Erythroblast (primary cell): ENCODE results near the gene ERVH48-1.
"Not testable (repeated sequence)": the region's sequence is repeated elsewhere in the genome, so short reads cannot be mapped to it uniquely, and the experiment has no call there.

Experiments
- DNase-seq, 2 experiments: peaks; one replicate each; lab custom pipeline; 2025; lab: John Stamatoyannopoulos, UW
- GATA1 ChIP-seq: IDR thresholded peaks from 2 replicates; pipeline ENCODE4 v1.6.1; 2011; ENCODE audit warnings: low read depth, mild to moderate bottlenecking, control low read depth, low read length, moderate library complexity
- POLR2A ChIP-seq: IDR thresholded peaks from 2 replicates; pipeline ENCODE4 v1.6.1; 2011; ENCODE audit warnings: mild to moderate bottlenecking, low read length

Gene ERVH48-1

GRCh38 chr21:42956824-42957630 lies 31.6 kb upstream of the ERVH48-1 start:
- no peak for DNase-seq
- TF ChIP-seq GATA1 (no peak), POLR2A (no peak)

- not testable (repeated sequence) for DNase-seq
These were observed 25.8 kb upstream of the ERVH48-1 start for GRCh38 chr21:42951193-42951592.

DNA sequence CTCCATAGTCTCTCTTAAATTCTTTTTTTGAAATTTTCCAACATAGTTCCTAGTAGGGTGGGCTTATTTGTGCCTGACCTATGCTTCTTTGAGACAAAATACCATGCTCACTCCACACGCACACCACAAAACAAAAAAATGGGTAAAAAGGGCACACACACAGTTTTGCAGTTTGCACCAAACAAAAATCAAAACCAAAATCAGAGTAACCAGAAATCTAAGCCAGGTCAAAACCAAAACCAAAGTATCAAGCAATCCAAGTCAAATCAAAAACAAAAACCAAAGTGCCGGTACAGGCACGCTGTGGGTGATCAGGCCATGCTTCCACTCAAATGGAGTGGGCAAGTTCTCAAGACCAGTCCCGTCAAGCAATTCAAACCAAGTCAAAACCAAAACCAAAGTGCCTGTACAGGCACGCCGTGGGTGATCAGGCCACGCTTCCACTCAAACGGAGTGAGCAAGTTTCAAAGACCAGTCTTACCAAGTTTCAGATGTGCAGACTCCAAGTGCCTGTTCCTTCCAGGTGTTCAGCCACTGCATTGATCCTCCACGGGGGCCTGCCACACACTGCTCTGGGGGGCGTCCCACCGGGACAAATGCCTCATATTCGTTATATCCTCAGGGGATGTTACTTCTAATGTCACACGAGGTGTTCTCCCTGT lies 23.8 kb upstream of the ERVH48-1 start:
- DNase-seq = not testable (repeated sequence)

DNA sequence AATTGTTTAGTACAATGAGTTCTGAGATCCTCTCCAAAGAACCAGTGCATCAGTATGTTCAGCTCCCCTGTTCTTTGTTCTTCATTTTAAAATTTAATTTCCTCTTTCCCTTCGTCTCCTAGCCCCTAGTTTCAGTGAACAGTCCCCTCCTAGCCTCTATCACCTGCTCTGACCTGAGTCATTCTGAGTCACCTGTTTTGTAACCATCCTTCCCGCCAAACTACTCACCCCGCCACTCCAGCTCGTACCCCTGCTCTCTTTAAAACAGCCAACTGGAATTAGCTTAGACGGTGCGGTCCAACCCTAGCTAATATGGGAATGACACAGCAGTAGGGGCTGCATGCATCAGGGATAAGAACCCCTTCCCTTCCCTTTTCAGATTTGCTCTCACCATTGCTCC lies 16.8 kb upstream of the ERVH48-1 start:
- no peak for DNase-seq

GRCh38 chr21:42941696-42942085 lies 16.3 kb upstream of the ERVH48-1 start:
- no peak for TF ChIP-seq GATA1
- TF ChIP-seq POLR2A = no peak
- DNase-seq = no peak

More for the DNA sequence above, 16.8 kb upstream of the ERVH48-1 start:
- no peak for TF ChIP-seq GATA1

DNA sequence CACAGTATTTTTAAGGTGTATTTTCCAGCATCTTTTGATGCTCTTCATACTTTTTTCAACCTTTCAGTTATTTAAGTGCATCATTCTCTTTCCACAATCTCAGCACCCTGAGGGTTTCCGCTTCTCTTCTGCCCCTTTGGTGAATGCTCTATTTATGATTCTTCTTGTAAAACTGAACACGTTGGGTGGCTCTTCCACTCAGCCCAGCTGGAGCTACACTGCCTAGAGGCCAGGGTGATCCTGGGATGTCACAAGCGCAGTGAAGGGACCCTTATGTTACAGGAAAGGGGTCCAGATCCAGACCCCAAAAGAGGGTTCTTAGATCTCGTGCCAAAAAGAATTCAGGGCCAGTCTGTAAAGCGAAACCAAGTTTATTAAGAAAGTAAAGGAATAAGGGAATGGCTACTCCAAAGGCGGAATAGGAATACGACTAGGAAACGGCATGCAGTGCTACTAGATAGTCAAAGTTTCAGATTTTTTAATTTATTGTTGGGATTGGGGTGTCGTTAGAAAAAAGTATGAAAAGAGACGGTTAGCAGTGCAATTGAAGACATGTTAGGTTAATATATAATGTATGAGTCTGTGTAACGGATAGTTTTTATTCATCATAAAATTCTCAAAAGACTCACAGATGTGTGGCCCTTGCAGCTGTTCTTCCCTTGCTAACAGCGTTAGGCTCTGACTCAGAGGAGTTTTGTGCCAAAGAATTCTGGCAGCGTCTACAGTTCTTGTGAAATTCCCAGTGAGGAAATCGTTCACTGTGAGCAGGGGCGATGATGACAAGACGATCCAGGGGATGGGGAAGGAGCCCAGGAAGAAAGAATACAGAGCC lies 14.4 kb upstream of the ERVH48-1 start:
- no peak for DNase-seq
- TF ChIP-seq GATA1 = no peak
- no peak for TF ChIP-seq POLR2A

DNA sequence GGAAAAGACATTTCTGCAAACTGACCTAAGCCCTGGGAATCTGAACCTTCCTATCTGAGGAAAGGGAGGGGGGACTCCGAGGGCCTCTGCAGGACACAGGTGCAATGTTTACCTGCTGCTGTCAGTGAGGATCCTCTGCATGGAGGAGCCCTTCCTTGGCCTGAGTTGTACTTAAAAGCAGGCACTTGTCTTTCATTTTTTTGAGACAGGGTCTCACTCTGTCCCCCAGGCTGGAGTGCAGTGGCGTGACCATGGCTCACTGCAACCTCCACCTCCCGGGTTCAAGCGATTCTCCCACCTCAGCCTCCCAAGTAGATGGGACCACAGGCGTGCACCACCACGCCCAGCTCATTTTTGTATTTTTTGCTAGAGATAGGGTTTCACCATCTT lies 13.2 kb upstream of the ERVH48-1 start:
- not testable (repeated sequence) for DNase-seq

DNA sequence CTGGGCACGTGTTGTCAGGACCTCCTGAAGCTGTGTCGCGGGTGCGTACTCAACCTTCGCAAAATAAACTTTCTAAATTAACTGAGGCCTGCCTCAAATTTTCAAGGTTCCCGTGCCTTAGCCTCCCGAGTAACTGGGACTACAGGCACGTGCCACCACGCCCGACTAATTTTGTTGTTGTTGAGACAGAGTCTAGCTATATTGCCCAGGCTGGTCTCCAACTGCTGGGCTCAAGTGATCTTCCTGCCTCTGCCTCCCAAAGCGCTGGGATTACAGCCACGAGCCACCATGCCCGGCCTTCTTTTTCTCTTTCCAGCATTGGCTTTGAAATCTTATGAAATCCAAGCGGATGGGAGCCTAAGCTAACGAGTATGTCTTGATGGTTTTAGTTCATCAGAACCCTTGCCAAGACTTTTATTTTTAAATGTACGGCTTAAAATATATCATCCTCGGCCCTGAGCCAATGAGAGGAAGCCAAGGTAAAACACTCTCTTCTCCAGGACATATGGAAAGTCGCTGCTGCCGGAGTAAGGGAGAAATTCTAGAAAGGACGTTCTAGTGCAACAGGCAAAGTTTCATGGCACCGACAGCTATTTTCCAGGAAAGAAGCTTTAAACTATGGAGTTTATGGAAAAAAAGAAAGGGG lies 12.7 kb upstream of the ERVH48-1 start:
- no peak for DNase-seq
- TF ChIP-seq GATA1 (no peak), POLR2A (no peak)

DNA sequence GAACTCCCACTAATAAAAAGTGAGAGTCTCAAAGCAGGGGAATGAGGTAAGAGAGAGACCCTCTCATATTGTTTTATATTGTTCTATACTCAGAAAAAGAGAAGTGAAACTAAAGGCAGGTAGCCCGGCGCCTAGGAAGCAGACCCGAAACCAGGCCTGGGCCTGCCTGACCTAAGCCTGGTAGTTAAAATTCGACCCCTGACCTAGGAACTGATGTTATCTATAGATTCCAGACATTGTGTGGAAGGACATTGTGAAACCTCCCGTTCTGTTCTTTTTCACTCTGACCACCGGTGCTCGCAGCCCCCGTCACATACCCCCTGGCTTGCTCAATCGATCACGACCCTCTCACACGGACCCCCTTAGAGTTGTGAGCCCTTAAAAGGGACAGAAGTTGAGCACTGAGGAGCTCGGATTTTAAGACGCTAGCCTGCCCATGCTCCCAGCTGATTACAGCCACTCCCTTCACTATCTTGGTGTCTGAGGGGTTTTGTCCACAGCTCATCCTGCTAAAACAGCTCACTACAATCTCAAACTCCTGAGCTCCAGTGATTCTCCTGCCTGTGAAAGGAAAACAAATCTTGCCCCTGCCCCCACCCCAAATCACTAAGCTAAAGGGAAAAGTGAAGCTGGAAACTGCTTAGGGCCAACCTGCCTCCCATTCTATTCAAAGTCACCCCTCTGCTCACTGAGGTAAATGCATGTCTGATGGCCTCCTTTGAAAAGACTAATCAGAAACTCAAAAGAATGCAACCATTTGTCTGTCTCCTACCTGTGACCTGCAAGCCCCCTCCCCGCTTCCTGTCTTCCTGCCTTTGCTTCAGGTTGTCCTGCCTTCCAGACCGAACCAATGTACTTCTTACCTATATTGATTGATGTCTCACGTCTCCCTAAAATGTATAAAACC lies 11.9 kb upstream of the ERVH48-1 start:
- not testable (repeated sequence) for DNase-seq

DNA sequence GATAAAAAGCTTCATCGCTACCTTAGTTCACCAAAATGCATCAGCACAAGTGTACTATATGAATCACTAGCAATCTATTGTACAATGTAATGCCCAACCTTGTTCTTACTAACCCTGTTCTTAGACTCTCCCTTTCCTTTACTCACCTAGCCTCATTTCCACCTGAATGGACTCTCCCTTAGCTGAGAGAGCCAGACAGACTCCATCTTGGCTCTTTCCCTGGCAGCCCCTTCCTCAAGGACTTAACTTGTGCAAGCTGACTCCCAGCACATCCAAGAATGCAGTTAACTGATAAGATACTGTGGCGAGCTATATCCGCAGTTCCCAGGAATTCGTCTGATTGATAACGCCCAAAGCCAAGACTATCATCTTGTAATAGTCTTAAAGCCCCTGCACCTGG lies 10.9 kb upstream of the ERVH48-1 start:
- not testable (repeated sequence) for DNase-seq

DNA sequence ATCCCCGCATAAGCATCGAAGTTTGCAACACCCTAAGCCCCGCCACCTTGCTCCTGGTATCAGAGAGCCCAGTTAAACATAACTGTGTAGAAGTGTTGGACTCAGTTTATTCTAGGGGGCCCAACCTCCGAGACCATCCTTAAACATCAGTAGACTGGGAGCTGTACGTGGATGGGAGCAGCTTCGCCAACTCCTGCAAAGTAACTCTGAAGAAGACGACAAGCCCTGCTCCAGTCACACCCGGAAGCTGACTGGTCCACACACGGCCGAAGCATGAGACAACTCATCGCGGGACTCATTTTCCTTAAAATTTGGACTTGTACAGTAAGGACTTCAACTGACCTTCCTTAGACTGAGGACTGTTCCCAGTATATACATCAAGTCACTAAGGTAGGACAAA lies 8.5 kb upstream of the ERVH48-1 start:
- not testable (repeated sequence) for DNase-seq

GRCh38 chr21:42933137-42933970 lies 7.9 kb upstream of the ERVH48-1 start:
- DNase-seq = not testable (repeated sequence)

DNA sequence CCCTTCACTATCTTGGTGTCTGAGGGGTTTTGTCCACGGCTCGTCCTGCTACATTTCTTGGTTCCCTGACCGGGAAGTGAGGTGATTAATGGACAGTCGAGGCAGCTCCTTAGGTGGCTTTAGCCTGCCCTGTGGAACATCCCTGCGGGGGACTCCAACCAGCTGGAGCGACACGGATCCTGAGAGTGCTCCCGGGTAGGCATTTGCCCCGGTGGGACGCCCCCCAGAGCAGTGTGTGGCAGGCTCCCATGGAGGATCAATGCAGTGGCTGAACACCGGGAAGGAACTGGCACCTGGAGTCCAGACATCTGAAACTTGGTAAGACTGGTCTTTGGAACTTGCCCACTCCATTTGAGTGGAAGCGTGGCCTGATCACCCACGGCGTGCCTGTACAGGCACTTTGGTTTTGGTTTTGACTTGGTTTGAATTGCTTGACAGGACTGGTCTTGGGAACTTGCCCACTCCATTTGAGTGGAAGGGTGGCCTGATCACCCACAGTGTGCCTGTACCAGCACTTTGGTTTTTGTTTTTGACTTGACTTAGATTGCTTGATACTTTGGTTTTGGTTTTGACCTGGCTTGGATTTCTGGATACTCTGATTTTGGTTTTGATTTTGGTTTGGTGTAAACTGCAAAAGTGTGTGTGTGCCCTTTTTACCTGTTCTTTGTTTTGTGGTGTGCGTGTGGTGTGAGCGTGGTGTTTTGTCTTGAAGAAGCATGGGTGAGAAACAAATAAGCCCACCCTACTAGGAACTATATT lies 7.1 kb upstream of the ERVH48-1 start:
- DNase-seq = not testable (repeated sequence)
